Measurements from ENCODE around the gene ADAM11. TPM values are rescaled to one million over a fixed set of nuclear protein-coding genes. Genes with fewer than 3 reads are reported as not detected.

Gene ADAM11
- total and polyA plus RNA-seq, 2 of the 4 experiments (the other 2 are of a cell fraction) = 0.36 to 0.53 TPM

DNA sequence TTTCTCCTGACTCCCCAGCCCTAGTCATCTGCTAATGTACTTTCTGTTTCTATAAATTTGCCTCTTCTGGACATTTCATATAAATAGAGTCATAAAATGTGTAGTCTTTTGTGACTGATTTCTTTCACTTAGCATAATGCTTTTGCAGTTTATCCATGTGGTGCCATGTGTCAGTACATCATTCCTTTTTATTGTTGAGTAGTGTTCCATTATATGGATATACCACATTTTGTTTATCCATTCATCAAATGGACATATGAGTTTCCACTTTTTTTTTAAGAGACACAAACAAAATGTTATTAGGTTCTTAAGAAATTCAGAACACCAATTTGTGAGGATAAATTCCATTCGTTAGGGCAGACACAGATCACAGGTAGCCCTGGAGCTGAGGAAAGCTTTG lies 39.3 kb upstream of the ADAM11 start:
- Histone ChIP-seq H3K4me3 (ENCODE audit: insufficient read depth, low read depth, low read length) (no peak overlapping the region), H3K4me1 (ENCODE audit: control insufficient read depth, insufficient read depth, low read length) (no peaks in the 10 kb centered on the region), H3K4me2 (ENCODE audit: low read depth, low read length) (no peak overlapping the region), H3K56ac (ENCODE audit: extremely low read depth, insufficient read depth, low read length) (no peak overlapping the region), H3K4ac (ENCODE audit: low read depth, low read length) (no peak overlapping the region), H3K9me1 (ENCODE audit: insufficient read depth, low read length) (no peaks in the 10 kb centered on the region), H2AK9ac (replicated peaks; ENCODE audit: low read depth, low read length, poor library complexity) (no peak overlapping the region), H2BK15ac (ENCODE audit: low read depth, low read length) (no peak overlapping the region), H3K9ac (ENCODE audit: low read depth, low read length) (no peak overlapping the region), H4K20me1 (ENCODE audit: insufficient read depth, low read length) (no peaks in the 10 kb centered on the region), H3K9me3 (ENCODE audit: control insufficient read depth, insufficient read depth, low read length) (no peaks in the 10 kb centered on the region), H4K5ac (ENCODE audit: low read depth, low read length) (no peak overlapping the region), H2BK120ac (ENCODE audit: low read depth, low read length) (no peak overlapping the region), H3K79me1 (ENCODE audit: low read depth in 1 of 2, low read length in 2 of 2) (peaks cover 10 to 15% of the 10 kb centered on the region in 2 experiments; a peak in 3 of 4 replicates), H4K91ac (ENCODE audit: insufficient read depth, low read depth, low read length) (no peak overlapping the region), H2BK5ac (ENCODE audit: low read depth, low read length, poor library complexity, severe bottlenecking) (no peak overlapping the region), H3K27ac (ENCODE audit: insufficient read depth, low read length) (no peak overlapping the region), H2AFZ (replicated peaks; ENCODE audit: low read length, poor library complexity) (no peak overlapping the region), H3K23ac (ENCODE audit: low read depth, low read length) (no peak overlapping the region), H4K8ac (ENCODE audit: low read depth in 2 of 2, low read length in 2 of 2) (no peak overlapping the region), H3K27me3 (ENCODE audit: control insufficient read depth, insufficient read depth, low read length) (no peaks in the 10 kb centered on the region), H2AK5ac (ENCODE audit: low read depth, low read length) (no peak overlapping the region), H3K14ac (replicated peaks; ENCODE audit: low read depth, low read length) (no peak overlapping the region), H3K36me3 (ENCODE audit: control insufficient read depth, insufficient read depth, low read length) (no peaks in the 10 kb centered on the region; the same call in 1 of the 2 replicates), H3K18ac (ENCODE audit: low read depth, low read length) (no peak overlapping the region), H2BK20ac (ENCODE audit: low read depth, low read length) (no peak overlapping the region)
- intact Hi-C loops (cut with micrococcal nuclease) (no loop called here), in situ Hi-C loops (cut with MboI; ENCODE audit: low sequenced_read_pairs) (no loop called here), dilution Hi-C loops (cut with HindIII; ENCODE audit: low sequenced_read_pairs, unreplicated experiment) (no loop called here)
- WGBS, 2 experiments (ENCODE audit: extremely low coverage in 2 of 2, insufficient read length in 1 of 2) = no CpG with 5 or more reads among the region's 1 CpG
- BruUV-seq (replicated peaks) = no TSS peak
- ChIA-PET CTCF (no interaction called here), POLR2A (ENCODE audit: unreplicated experiment) (no interaction called here)
- ATAC-seq (ENCODE audit: low read depth) (no peak), DNase-seq (no peak)
- TF ChIP-seq, protein P1, sequence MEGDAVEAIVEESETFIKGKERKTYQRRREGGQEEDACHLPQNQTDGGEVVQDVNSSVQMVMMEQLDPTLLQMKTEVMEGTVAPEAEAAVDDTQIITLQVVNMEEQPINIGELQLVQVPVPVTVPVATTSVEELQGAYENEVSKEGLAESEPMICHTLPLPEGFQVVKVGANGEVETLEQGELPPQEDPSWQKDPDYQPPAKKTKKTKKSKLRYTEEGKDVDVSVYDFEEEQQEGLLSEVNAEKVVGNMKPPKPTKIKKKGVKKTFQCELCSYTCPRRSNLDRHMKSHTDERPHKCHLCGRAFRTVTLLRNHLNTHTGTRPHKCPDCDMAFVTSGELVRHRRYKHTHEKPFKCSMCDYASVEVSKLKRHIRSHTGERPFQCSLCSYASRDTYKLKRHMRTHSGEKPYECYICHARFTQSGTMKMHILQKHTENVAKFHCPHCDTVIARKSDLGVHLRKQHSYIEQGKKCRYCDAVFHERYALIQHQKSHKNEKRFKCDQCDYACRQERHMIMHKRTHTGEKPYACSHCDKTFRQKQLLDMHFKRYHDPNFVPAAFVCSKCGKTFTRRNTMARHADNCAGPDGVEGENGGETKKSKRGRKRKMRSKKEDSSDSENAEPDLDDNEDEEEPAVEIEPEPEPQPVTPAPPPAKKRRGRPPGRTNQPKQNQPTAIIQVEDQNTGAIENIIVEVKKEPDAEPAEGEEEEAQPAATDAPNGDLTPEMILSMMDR (conservative IDR thresholded peaks at IDR 0.05; ENCODE audit: low read depth, low read length) = no peak
- no peak for TF ChIP-seq POLR2A (IDR thresholded peaks at IDR 0.05; ENCODE audit: low read depth, low read length)
- TF ChIP-seq RFX5 (IDR thresholded peaks at IDR 0.05; ENCODE audit: low read depth, low read length) = no peak
- no peak for TF ChIP-seq RCOR1 (IDR thresholded peaks at IDR 0.05; ENCODE audit: insufficient replicate concordance, low read length)
- no peak for TF ChIP-seq FOS (IDR thresholded peaks at IDR 0.05; ENCODE audit: low read depth, low read length)
- no peak for TF ChIP-seq MAZ (IDR thresholded peaks at IDR 0.05; ENCODE audit: borderline replicate concordance, low read depth, low read length)
- no peak for TF ChIP-seq MXI1 (IDR thresholded peaks at IDR 0.05; ENCODE audit: borderline replicate concordance, low read depth, low read length)
- TF ChIP-seq MAFK (IDR thresholded peaks at IDR 0.05; ENCODE audit: low read depth, low read length) = no peak
- no peak for TF ChIP-seq CHD1 (IDR thresholded peaks at IDR 0.05; ENCODE audit: low read depth, low read length)
- no peak for TF ChIP-seq NFE2L2 (IDR thresholded peaks at IDR 0.05; ENCODE audit: low read depth, low read length)
- no peak for TF ChIP-seq SMC3 (IDR thresholded peaks at IDR 0.05; ENCODE audit: low read depth, low read length)
- TF ChIP-seq, protein P2, sequence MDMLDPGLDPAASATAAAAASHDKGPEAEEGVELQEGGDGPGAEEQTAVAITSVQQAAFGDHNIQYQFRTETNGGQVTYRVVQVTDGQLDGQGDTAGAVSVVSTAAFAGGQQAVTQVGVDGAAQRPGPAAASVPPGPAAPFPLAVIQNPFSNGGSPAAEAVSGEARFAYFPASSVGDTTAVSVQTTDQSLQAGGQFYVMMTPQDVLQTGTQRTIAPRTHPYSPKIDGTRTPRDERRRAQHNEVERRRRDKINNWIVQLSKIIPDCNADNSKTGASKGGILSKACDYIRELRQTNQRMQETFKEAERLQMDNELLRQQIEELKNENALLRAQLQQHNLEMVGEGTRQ (IDR thresholded peaks at IDR 0.05; ENCODE audit: low read depth, low read length) = no peak
- no peak for TF ChIP-seq BHLHE40 (IDR thresholded peaks at IDR 0.05; ENCODE audit: low read depth, low read length)
- no peak for TF ChIP-seq RAD21 (IDR thresholded peaks at IDR 0.05; ENCODE audit: low read length)
- TF ChIP-seq, protein P3, sequence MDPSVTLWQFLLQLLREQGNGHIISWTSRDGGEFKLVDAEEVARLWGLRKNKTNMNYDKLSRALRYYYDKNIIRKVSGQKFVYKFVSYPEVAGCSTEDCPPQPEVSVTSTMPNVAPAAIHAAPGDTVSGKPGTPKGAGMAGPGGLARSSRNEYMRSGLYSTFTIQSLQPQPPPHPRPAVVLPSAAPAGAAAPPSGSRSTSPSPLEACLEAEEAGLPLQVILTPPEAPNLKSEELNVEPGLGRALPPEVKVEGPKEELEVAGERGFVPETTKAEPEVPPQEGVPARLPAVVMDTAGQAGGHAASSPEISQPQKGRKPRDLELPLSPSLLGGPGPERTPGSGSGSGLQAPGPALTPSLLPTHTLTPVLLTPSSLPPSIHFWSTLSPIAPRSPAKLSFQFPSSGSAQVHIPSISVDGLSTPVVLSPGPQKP (IDR thresholded peaks at IDR 0.05; ENCODE audit: borderline replicate concordance, low read depth, low read length) = no peak
- TF ChIP-seq CEBPB (IDR thresholded peaks at IDR 0.05; ENCODE audit: low read depth, low read length) = no peak

All from IMR-90 (cell line).